HL-60 (cell line): Measurements from ENCODE around the gene SPATA13.

Experiments used
- GABPA ChIP-seq: IDR thresholded peaks from 2 replicates; pipeline ENCODE4 v1.6.1; 2012; ENCODE audit warnings: low read depth
- POLR2AphosphoS5 ChIP-seq: IDR thresholded peaks from 2 replicates; pipeline ENCODE4 v1.6.1; 2012; ENCODE audit warnings: low read depth
- TF ChIP-seq, protein P1 (sequence below): IDR thresholded peaks from one replicate; pipeline ENCODE4 v1.5.1; 2011; ENCODE audit warnings: low read length, control low read depth, inconsistent platforms; ENCODE audit not compliant: insufficient read depth
- TF ChIP-seq, protein P2 (sequence below): IDR thresholded peaks from 2 replicates; pipeline ENCODE4 v1.6.1; 2012; ENCODE audit warnings: low read depth; ENCODE audit not compliant: insufficient replicate concordance

GRCh38 chr13:24207841-24208667, 47.5 kb downstream of the SPATA13 start:
- TF ChIP-seq, protein P1, sequence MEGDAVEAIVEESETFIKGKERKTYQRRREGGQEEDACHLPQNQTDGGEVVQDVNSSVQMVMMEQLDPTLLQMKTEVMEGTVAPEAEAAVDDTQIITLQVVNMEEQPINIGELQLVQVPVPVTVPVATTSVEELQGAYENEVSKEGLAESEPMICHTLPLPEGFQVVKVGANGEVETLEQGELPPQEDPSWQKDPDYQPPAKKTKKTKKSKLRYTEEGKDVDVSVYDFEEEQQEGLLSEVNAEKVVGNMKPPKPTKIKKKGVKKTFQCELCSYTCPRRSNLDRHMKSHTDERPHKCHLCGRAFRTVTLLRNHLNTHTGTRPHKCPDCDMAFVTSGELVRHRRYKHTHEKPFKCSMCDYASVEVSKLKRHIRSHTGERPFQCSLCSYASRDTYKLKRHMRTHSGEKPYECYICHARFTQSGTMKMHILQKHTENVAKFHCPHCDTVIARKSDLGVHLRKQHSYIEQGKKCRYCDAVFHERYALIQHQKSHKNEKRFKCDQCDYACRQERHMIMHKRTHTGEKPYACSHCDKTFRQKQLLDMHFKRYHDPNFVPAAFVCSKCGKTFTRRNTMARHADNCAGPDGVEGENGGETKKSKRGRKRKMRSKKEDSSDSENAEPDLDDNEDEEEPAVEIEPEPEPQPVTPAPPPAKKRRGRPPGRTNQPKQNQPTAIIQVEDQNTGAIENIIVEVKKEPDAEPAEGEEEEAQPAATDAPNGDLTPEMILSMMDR = no peak
- no peak for TF ChIP-seq GABPA
- TF ChIP-seq POLR2AphosphoS5 = no peak
- TF ChIP-seq, protein P2, sequence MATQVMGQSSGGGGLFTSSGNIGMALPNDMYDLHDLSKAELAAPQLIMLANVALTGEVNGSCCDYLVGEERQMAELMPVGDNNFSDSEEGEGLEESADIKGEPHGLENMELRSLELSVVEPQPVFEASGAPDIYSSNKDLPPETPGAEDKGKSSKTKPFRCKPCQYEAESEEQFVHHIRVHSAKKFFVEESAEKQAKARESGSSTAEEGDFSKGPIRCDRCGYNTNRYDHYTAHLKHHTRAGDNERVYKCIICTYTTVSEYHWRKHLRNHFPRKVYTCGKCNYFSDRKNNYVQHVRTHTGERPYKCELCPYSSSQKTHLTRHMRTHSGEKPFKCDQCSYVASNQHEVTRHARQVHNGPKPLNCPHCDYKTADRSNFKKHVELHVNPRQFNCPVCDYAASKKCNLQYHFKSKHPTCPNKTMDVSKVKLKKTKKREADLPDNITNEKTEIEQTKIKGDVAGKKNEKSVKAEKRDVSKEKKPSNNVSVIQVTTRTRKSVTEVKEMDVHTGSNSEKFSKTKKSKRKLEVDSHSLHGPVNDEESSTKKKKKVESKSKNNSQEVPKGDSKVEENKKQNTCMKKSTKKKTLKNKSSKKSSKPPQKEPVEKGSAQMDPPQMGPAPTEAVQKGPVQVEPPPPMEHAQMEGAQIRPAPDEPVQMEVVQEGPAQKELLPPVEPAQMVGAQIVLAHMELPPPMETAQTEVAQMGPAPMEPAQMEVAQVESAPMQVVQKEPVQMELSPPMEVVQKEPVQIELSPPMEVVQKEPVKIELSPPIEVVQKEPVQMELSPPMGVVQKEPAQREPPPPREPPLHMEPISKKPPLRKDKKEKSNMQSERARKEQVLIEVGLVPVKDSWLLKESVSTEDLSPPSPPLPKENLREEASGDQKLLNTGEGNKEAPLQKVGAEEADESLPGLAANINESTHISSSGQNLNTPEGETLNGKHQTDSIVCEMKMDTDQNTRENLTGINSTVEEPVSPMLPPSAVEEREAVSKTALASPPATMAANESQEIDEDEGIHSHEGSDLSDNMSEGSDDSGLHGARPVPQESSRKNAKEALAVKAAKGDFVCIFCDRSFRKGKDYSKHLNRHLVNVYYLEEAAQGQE = no peak
